Calu3 (cell line): ENCODE data around the gene SLC6A12. TPM values are rescaled to one million over a fixed set of nuclear protein-coding genes. Genes with fewer than 3 reads are reported as not detected.

Experiments used
- BruUV-seq: library from RNA; stranded (reverse); fragments of 400-500 nt; replicated peaks from 2 replicates; lab custom pipeline; 2021; lab: Mats Ljungman, UMichigan
- CTCF ChIA-PET: fragments of 300-600 bp; sonication (Branson Sonifier 250); formaldehyde crosslinking; loops from one replicate; lab custom pipeline; 2022; ENCODE audit warnings: antibody characterized with exemption; lab: Charles Lee
- DNase-seq: peaks from one replicate; pipeline ENCODE4 v3.0.0; 2022
- H3K27ac Mint-ChIP-seq: one replicate; pipeline ENCODE4 v1.8.0; 2022; ENCODE audit warnings: mixed read lengths; ENCODE audit not compliant: unreplicated experiment
- H3K27me3 Mint-ChIP-seq: one replicate; pipeline ENCODE4 v1.8.0; 2022; ENCODE audit warnings: mixed read lengths; ENCODE audit not compliant: unreplicated experiment
- H3K36me3 Mint-ChIP-seq: one replicate; pipeline ENCODE4 v1.8.0; 2022; ENCODE audit warnings: mild to moderate bottlenecking, moderate library complexity, mixed read lengths; ENCODE audit not compliant: insufficient read depth, unreplicated experiment
- H3K4me1 Mint-ChIP-seq: one replicate; pipeline ENCODE4 v1.8.0; 2022; ENCODE audit warnings: mild to moderate bottlenecking, low read depth, mixed read lengths; ENCODE audit not compliant: unreplicated experiment
- H3K4me3 Mint-ChIP-seq: one replicate; pipeline ENCODE4 v1.8.0; 2022; ENCODE audit warnings: mild to moderate bottlenecking, low read depth, moderate library complexity, mixed read lengths; ENCODE audit not compliant: unreplicated experiment
- H3K9me3 Mint-ChIP-seq: one replicate; pipeline ENCODE4 v1.8.0; 2022; ENCODE audit warnings: low read depth, mixed read lengths; ENCODE audit not compliant: unreplicated experiment
- intact Hi-C: fragments of 100-400 bp; cut with micrococcal nuclease; formaldehyde crosslinking; loops from one replicate; pipeline ENCODE4 v1.10.0; 2022; ENCODE audit not compliant: unreplicated experiment
- total RNA-seq: library from RNA; stranded (reverse); gene quantifications from 2 replicates; pipeline ENCODE4 v1.2.3, GENCODE V29; 2022
- TF ChIP-seq, protein P1 (sequence below): fragments of 200-600 bp; IDR thresholded peaks from one replicate; pipeline ENCODE4 v1.8.0; 2022; ENCODE audit warnings: antibody characterized with exemption; ENCODE audit not compliant: unreplicated experiment

The SLC6A12 gene
- total RNA-seq, 1 experiment from 2014 or later: 0.90 TPM

DNA sequence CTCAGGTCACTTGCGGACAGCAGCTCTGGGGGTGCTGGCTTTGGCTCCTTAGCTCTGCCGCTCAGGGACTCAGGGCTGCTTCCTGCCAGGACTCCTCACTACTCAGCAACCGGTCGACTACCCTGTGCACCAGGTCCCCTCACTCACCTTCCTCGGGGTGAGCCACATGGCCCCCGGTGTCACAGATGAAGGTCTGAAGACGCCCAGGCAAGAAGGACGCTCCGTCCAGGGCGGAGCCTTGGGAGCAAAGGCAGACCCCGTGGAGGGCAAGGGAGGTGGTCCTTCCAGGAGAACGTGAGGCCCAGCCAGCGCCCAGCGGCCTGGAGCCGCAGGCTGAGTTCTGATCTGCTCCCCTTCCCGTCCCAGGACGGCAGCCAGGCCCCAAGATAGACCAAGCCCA, 32.0 kb downstream of the SLC6A12 start:
- TF ChIP-seq, protein P1, sequence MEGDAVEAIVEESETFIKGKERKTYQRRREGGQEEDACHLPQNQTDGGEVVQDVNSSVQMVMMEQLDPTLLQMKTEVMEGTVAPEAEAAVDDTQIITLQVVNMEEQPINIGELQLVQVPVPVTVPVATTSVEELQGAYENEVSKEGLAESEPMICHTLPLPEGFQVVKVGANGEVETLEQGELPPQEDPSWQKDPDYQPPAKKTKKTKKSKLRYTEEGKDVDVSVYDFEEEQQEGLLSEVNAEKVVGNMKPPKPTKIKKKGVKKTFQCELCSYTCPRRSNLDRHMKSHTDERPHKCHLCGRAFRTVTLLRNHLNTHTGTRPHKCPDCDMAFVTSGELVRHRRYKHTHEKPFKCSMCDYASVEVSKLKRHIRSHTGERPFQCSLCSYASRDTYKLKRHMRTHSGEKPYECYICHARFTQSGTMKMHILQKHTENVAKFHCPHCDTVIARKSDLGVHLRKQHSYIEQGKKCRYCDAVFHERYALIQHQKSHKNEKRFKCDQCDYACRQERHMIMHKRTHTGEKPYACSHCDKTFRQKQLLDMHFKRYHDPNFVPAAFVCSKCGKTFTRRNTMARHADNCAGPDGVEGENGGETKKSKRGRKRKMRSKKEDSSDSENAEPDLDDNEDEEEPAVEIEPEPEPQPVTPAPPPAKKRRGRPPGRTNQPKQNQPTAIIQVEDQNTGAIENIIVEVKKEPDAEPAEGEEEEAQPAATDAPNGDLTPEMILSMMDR: no peak
- CTCF ChIA-PET: no interaction called here
- Mint-ChIP-seq H3K4me3 (no peak overlapping the region), H3K4me1 (peaks cover 11% of the 10 kb centered on the region), H3K27me3 (peaks cover 40% of the 10 kb centered on the region), H3K9me3 (no peaks in the 10 kb centered on the region), H3K27ac (no peak overlapping the region), H3K36me3 (no peaks in the 10 kb centered on the region)
- no peak for DNase-seq
- BruUV-seq: no TSS peak
- intact Hi-C loops: no loop called here

DNA sequence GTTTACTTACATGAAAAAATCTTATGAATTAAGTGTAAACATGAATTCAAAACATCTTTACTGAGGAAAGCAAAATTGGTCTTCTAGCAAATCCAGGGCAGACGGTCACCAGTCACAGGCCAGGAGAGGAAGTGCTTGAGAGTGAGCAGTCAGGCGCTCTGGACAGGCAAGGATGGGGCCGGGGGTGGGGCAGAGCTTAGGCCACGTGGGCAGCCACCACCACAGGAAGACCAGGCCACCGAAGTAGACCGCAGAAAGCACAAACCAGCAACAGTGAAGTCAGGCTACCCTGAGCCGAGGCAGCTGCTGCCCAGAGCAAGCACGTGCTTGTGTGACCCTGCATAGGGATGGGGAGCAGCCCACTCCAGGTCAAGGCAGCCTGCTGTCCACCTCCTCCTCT, 33.5 kb downstream of the SLC6A12 start:
- CTCF ChIA-PET: no interaction called here
- Mint-ChIP-seq H3K36me3 (no peaks in the 10 kb centered on the region), H3K27me3 (peaks cover 31% of the 10 kb centered on the region), H3K4me3 (no peak overlapping the region), H3K9me3 (no peaks in the 10 kb centered on the region), H3K27ac (no peak overlapping the region), H3K4me1 (peaks cover 19% of the 10 kb centered on the region)
- intact Hi-C loops: no loop called here
- TF ChIP-seq, protein P1: no peak
- BruUV-seq: no TSS peak
- no peak for DNase-seq

DNA sequence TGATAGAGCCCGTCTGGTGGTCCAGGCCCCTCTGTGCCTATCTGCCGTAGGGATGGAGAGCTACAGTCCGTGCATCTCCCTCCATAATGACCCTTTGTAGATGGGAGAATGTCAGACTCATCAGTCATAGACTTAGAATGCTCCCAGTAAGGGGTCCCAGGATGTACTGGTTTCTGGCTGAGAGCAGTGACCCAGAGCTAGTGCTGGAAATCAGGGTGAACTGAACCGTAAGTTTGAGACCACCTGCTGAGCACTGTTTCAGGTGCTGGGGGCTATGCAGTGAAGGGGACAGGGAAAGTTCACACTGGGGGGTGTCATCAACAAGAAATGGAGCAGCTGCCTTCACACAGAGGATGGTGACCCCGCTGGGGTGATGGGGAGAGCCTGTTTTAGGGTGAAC, 34.1 kb downstream of the SLC6A12 start:
- H3K4me1 Mint-ChIP-seq: peaks cover 19% of the 10 kb centered on the region

DNA sequence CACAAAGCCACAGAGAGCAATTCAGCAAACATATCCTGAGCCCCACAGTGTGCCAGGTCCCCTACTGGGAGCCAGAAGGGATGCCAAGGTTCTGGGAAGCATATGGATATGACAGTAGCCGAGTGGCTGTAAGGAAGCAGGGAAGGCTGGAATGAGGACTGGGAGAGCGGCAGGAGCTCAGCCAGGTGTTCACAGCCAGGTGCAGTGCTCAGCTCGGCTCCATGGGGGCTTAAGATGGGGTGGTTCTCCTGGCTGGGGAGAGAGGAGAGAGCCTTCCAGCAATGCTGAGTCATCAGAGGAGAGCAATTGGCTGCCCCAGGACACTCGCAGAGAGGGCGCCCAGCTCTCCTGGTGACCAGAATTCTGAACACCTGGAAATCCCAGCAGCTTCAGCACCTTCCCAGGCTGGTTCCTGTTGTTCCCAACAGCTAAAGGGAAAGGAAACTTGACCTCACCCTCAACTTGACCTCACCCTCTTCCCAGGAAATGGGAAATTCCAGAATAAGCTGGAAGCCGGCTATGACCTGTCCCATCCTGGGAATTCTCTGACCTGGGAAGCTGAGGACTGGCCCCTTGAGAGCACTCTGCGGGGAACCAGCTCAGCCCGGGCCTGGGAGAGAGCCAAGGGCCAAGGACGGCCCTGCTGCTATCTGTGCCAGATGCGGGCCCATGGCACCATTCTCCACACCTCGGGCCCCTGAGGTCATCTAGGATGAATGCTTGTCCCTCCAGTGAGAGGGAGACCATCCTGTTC, 34.6 kb downstream of the SLC6A12 start:
- Mint-ChIP-seq H3K9me3 (no peaks in the 10 kb centered on the region), H3K4me1 (peaks cover 19% of the 10 kb centered on the region), H3K4me3 (no peak overlapping the region), H3K36me3 (no peaks in the 10 kb centered on the region), H3K27me3 (peaks cover 19% of the 10 kb centered on the region), H3K27ac (no peak overlapping the region)
- BruUV-seq: no TSS peak
- CTCF ChIA-PET: no interaction called here
- TF ChIP-seq, protein P1: no peak
- no peak for DNase-seq
- intact Hi-C loops: no loop called here

More for the DNA sequence above, 34.1 kb downstream of the SLC6A12 start:
- Mint-ChIP-seq H3K27ac (no peak overlapping the region), H3K4me3 (no peak overlapping the region), H3K27me3 (peaks cover 25% of the 10 kb centered on the region), H3K9me3 (no peaks in the 10 kb centered on the region), H3K36me3 (no peaks in the 10 kb centered on the region)
- DNase-seq: no peak
- BruUV-seq: no TSS peak
- intact Hi-C loops: no loop called here
- CTCF ChIA-PET: no interaction called here
- TF ChIP-seq, protein P1: no peak
